DND-41 (cell line): Measurements from ENCODE around the gene PTPRZ1.

Experiments
- CTCF ChIP-seq: IDR thresholded peaks from 2 replicates; pipeline ENCODE4 v1.5.1; 2012; ENCODE audit warnings: borderline replicate concordance, low read length, moderate library complexity, mild to moderate bottlenecking; ENCODE audit not compliant: poor library complexity, severe bottlenecking; ENCODE audit errors: extremely low read depth
- EZH2 ChIP-seq: IDR thresholded peaks from 3 replicates; pipeline ENCODE4 v1.6.1; 2012; ENCODE audit warnings: borderline replicate concordance, low read depth, mild to moderate bottlenecking, moderate library complexity, low read length, inconsistent platforms; ENCODE audit not compliant: severe bottlenecking

GRCh38 chr7:121908042-121908441 is 35.1 kb downstream of the PTPRZ1 start:
- TF ChIP-seq CTCF (no peak), EZH2 (no peak)
